GF-D8 (cell line): ENCODE measurements around the gene NPM3.

Experiments used
- DNase-seq: peaks from one replicate; lab custom pipeline; 2025; lab: John Stamatoyannopoulos, UW

Gene NPM3

GRCh38 chr10:101774589-101775272 lies 8.5 kb downstream of the NPM3 start:
- DNase-seq, result no peak

GRCh38 chr10:101773923-101774588 lies 9.2 kb downstream of the NPM3 start:
- no peak for DNase-seq

- DNase-seq, result no peak
Measured at GRCh38 chr10:101772895-101773761, 10.1 kb downstream of the NPM3 start.

- no peak for DNase-seq
Measured at GRCh38 chr10:101772017-101772894, 11.0 kb downstream of the NPM3 start.

- no peak for DNase-seq
Measured at GRCh38 chr10:101771380-101771779, 11.9 kb downstream of the NPM3 start.

- no peak for DNase-seq
Measured at GRCh38 chr10:101770331-101771215, 12.7 kb downstream of the NPM3 start.

- no peak for DNase-seq
Measured at GRCh38 chr10:101769541-101770180, 13.6 kb downstream of the NPM3 start.

GRCh38 chr10:101768791-101769170 lies 14.5 kb downstream of the NPM3 start:
- DNase-seq, result no peak

- DNase-seq, result no peak
Measured at GRCh38 chr10:101767966-101768790, 15.1 kb downstream of the NPM3 start.

- no peak for DNase-seq
Measured at GRCh38 chr10:101767600-101767945, 15.7 kb downstream of the NPM3 start.

- DNase-seq, result no peak
Measured at GRCh38 chr10:101766753-101767599, 16.3 kb downstream of the NPM3 start.

GRCh38 chr10:101766306-101766705 lies 16.9 kb downstream of the NPM3 start:
- no peak for DNase-seq

- DNase-seq, result no peak
Measured at GRCh38 chr10:101763141-101763846, 20.0 kb downstream of the NPM3 start.

GRCh38 chr10:101762736-101763135 lies 20.5 kb downstream of the NPM3 start:
- no peak for DNase-seq

GRCh38 chr10:101761226-101761625 lies 22.0 kb downstream of the NPM3 start:
- no peak for DNase-seq

GRCh38 chr10:101760510-101760909 lies 22.7 kb downstream of the NPM3 start:
- DNase-seq, result no peak

GRCh38 chr10:101759309-101760247 lies 23.7 kb downstream of the NPM3 start:
- no peak for DNase-seq
